ENCODE results near the gene NLN.
A peak's percentile ranks its signal among the peaks of the same experiment; 100 is the strongest.
"Not testable (repeated sequence)": the region's sequence is repeated elsewhere in the genome, so short reads cannot be mapped to it uniquely, and the experiment has no call there.

NLN gene

GRCh38 chr5:65832603-65833228, 110.7 kb downstream of the NLN start:
- no peak for DNase-seq (ENCODE audit: low read depth)

GRCh38 chr5:65833780-65834179, 111.8 kb downstream of the NLN start:
- DNase-seq (ENCODE audit: low read depth), result no peak

DNA sequence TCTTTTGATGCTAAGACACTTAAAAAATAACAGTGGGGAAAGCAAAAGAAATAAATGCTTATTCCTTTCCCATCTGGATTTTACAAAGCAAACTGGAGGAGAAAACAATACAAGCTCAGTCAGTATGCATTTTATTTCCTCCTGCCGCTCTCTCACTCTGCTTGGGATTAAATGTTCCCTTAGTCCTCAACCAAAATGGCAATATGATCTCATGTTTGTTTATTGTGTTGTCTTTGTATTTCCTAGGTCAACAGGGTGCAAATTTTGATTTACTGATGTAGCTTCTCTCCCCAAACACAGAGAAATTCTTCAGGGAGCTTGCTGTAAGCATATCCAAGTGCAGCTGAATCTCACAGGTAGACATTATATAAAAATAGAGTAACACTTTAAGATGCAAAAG, 112.3 kb downstream of the NLN start:
- DNase-seq (ENCODE audit: low read depth), result no peak

DNA sequence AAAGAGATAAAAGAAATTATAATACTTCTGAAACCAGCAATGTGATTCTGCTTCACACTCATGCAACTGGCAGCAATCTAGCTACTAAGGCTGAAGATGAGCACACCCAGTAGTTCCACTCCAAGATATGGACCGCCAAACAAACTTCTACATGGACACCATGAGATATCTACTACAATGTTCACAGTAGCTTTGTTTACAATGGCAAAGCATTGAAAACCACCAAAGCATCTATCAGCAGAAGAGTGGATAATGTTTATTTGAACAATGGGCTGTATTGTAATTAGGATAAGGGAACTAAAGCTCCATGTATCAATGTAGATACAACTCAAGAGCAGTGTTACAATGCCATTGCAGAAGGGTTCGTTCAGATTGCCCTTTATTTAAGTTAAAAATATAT, 113.2 kb downstream of the NLN start:
- no peak for DNase-seq (ENCODE audit: low read depth)

GRCh38 chr5:65837139-65837538, 115.1 kb downstream of the NLN start:
- no peak for DNase-seq (ENCODE audit: low read depth)

DNA sequence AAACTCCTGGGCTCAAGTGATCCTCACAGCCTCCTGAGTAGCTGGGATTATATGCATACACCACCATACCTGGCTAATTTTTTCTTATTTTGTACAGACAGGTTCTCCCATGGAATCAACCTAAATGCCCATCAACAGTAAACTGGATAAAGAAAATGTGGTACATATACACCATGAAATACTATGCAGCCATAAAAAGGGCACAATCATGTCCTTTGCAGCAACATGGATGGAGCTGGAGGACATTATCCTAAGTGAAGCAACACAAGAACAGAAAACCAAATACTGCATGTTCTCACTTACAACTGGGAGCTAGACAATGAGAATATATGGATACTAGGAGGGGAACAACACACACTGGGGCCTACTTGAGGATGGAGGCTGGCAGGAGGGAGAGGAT, 117.2 kb downstream of the NLN start:
- DNase-seq (ENCODE audit: low read depth), result not testable (repeated sequence)

DNA sequence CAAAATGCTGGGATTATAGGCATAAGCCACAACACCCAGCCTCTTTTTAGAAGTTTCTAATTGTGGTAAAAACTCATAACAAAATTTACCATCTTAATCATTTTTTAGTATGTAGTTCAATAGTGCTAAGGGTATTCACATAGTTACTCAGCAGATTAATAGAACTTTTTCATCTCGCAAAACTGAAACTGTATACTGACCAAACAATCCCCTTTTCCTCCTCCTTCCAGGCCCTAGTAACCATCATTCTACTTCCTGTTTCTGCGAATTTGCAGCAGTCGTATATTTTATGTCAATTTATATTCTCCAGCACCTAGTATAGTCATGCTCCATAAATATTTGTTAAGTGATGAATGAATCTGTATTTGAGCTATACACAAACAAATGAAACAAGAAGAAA, 118.1 kb downstream of the NLN start:
- DNase-seq (ENCODE audit: low read depth), result no peak

- not testable (repeated sequence) for DNase-seq (ENCODE audit: low read depth)
Measured at GRCh38 chr5:65844763-65845162, 122.8 kb downstream of the NLN start.

DNA sequence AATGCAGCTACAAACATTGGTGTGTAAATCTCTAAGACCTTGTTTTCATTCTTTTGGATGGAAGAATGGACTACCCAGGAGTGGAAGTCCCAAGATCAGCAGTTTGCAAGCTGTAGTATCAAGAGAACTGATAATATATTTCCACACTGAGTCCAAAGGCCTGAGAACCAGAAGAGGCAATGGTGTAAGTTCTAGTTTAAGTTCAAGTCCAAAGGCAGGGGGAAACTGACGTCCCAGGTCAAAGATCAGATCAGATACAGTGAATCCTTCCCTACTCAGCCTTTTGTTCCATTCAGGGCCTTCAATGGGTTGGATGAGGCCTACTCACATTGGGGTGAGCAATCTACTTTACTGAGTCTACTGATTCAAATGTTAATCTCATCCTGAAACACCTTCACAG, 124.1 kb downstream of the NLN start:
- DNase-seq (ENCODE audit: low read depth), result no peak

DNA sequence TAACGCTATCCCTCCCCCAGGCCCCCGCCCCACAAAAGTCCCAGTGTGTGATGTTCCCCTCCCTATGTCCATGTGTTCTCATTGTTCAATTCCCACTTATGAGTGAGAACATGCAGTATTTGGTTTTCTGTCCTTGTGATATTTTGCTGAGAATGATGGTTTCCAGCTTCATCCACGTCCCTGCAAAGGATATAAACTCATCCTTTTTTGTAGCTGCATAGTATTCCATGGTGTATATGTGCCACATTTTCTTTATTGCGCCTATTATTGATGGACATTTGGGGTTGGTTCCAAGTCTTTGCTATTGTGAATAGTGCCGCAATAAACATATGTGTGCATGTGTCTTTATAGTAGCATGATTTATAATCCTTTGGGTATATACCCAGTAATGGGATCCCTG, 125.0 kb downstream of the NLN start:
- DNase-seq (ENCODE audit: low read depth), result not testable (repeated sequence)

GRCh38 chr5:65849918-65850317, 127.9 kb downstream of the NLN start:
- DNase-seq (ENCODE audit: low read depth), result not testable (repeated sequence)

GRCh38 chr5:65854925-65855324, 132.9 kb downstream of the NLN start:
- no peak for DNase-seq (ENCODE audit: low read depth)

DNA sequence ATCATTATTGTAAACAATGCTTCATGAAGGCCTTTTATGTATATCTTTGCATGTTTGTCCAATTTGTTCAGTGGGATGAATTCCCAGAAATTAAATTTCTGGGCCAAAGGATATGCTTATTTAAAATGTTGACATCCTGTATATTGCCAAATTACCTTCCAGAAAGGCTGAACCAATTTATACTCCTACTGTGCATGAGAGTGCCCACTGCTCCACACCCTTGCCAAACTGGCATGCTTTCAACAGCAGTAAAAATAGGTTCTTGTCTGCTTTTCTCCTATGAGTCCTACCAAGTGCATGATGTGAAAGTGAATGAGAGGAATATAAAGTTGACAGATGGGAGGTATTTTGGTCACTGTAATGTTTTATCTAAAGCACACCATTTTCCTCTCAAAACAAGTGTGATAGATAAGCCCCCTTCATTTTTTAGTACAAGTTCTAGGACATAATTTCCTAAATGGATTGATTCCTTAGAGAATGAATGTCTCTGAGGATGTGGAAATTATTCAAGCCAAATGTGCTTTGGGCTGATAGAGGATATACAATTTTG, 133.8 kb downstream of the NLN start:
- DNase-seq (ENCODE audit: low read depth), result no peak

GRCh38 chr5:65856520-65856919, 134.5 kb downstream of the NLN start:
- no peak for DNase-seq (ENCODE audit: low read depth)

- DNase-seq (ENCODE audit: low read depth), result no peak
Measured at GRCh38 chr5:65858316-65858715, 136.3 kb downstream of the NLN start.

DNA sequence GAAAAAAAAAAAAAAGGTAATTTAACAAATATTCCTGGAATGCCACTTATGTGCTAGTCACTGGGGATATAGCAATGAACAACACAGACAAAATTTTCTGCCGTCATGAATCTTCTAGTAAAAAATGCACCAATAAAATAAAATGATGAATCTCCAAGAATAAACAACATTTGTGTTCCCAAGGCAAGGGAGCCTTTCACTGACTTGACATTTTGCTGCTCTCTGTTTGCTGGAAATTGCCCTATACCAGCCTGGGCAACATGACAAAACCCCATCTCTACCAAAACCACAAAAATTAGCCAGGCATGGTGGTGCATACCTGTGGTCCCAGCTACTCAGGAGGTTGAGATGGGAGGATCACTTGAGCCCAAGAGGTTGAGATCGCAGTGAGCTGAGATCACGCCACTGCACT, 139.8 kb downstream of the NLN start:
- peak; percentile 37 for DNase-seq (ENCODE audit: low read depth)

- DNase-seq (ENCODE audit: low read depth), result no peak
Measured at GRCh38 chr5:65862384-65862783, 140.4 kb downstream of the NLN start.

DNA sequence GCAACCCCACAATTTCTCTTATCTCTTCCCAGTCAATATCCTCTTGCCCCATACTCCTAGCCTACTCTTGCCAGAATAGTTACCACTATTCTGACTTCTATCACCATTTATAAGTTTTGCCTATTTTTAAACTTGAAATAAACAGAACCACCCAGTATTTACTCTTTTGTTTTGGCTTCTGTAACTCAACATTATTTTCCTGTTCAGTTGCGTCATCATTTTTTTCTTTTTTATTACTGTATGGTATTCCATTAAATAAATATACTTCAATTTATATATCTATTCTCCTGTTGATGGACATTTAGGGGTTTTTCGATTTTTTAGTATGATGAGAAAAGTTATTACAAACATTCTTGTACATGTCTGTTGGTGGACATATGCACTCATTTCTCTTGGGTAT, 141.7 kb downstream of the NLN start:
- DNase-seq (ENCODE audit: low read depth), result no peak

DNA sequence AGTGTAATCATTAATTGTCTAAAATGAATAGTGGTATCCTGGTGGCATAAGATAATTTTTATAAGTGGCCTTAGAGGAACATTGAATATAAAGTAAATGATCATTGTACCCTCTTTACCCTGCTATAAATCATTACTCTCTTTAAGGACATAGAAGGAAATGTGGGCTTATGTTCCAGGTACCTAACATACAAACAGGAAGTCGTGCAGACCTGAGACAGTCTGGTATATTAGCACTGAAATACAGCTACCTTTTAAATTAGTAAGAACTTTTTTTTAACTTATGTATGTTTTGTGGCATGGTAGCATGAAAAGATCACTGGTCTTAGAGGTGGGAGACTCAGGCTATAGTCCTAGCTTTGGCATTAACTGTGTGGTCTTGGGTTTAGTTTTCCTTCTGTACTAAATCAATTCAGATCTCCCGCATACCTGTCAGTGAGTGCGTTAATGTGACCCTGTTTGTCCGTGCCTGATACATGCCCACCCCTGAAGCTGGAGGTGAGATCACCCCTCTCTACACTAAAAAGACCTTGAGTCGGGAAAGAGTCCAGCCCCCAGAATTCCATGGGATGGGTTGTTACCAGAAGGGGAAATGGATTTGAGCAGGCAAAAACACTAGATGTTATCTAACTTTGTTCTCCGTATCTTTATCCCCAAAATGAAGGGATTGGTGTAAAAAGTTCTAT, 145.0 kb downstream of the NLN start:
- DNase-seq (ENCODE audit: low read depth), result no peak

GRCh38 chr5:65867542-65868195, 145.7 kb downstream of the NLN start:
- no peak for DNase-seq (ENCODE audit: low read depth)

GRCh38 chr5:65868509-65868908, 146.5 kb downstream of the NLN start:
- DNase-seq (ENCODE audit: low read depth), result no peak

- DNase-seq (ENCODE audit: low read depth), result no peak
Measured at GRCh38 chr5:65871182-65871581, 149.2 kb downstream of the NLN start.

- DNase-seq (ENCODE audit: low read depth), result not testable (repeated sequence)
Measured at GRCh38 chr5:65871776-65872175, 149.8 kb downstream of the NLN start.
